ENCODE data around the gene VPS36.

VPS36 gene

GRCh38 chr13:52406629-52407028, 43.8 kb downstream of the VPS36 start:
- TF ChIP-seq CTCF (IDR thresholded peaks at IDR 0.05; ENCODE audit: low read depth, low read length) = no peak
- in situ Hi-C loops (cut with HindIII; ENCODE audit: low sequenced_read_pairs) = no loop called here
- H3K4me3 ChIP-seq (ENCODE audit: low read depth, low read length) = peak overlapping the region; percentile 70
- no peak for DNase-seq (ENCODE audit: low read depth, low spot score)

- in situ Hi-C loops (cut with HindIII; ENCODE audit: low sequenced_read_pairs) = no loop called here
- no peak for TF ChIP-seq CTCF (IDR thresholded peaks at IDR 0.05; ENCODE audit: low read depth, low read length)
- H3K4me3 ChIP-seq (ENCODE audit: low read depth, low read length) = peak within 1 kb of the TSS; percentile 70
- DNase-seq (ENCODE audit: low read depth, low spot score) = peak; percentile 28
Measured at GRCh38 chr13:52405767-52406494, 44.5 kb downstream of the VPS36 start, which contains the start of gene THSD1. THSD1 (minus strand) TSS chr13:52406172; CDS start chr13:52402600, 3,572 bp downstream.

- in situ Hi-C loops (cut with HindIII; ENCODE audit: low sequenced_read_pairs) = no loop called here
- TF ChIP-seq CTCF (IDR thresholded peaks at IDR 0.05; ENCODE audit: low read depth, low read length) = no peak
- DNase-seq (ENCODE audit: low read depth, low spot score) = no peak
- peak overlapping the region; percentile 70 for H3K4me3 ChIP-seq (ENCODE audit: low read depth, low read length)
Measured at GRCh38 chr13:52405369-52405766, 45.1 kb downstream of the VPS36 start.

- TF ChIP-seq CTCF (IDR thresholded peaks at IDR 0.05; ENCODE audit: low read depth, low read length) = no peak
- no peak for DNase-seq (ENCODE audit: low read depth, low spot score)
- in situ Hi-C loops (cut with HindIII; ENCODE audit: low sequenced_read_pairs) = no loop called here
- H3K4me3 ChIP-seq (ENCODE audit: low read depth, low read length) = no peak overlapping the region
Measured at GRCh38 chr13:52399708-52400107, 50.7 kb downstream of the VPS36 start.

- no peak for TF ChIP-seq CTCF (IDR thresholded peaks at IDR 0.05; ENCODE audit: low read depth, low read length)
- no peak overlapping the region for H3K4me3 ChIP-seq (ENCODE audit: low read depth, low read length)
- no peak for DNase-seq (ENCODE audit: low read depth, low spot score)
- in situ Hi-C loops (cut with HindIII; ENCODE audit: low sequenced_read_pairs) = no loop called here
Measured at GRCh38 chr13:52399046-52399445, 51.4 kb downstream of the VPS36 start.

- no peak overlapping the region for H3K4me3 ChIP-seq (ENCODE audit: low read depth, low read length)
- in situ Hi-C loops (cut with HindIII; ENCODE audit: low sequenced_read_pairs) = no loop called here
- no peak for TF ChIP-seq CTCF (IDR thresholded peaks at IDR 0.05; ENCODE audit: low read depth, low read length)
- no peak for DNase-seq (ENCODE audit: low read depth, low spot score)
Measured at GRCh38 chr13:52395704-52396103, 54.7 kb downstream of the VPS36 start.
